Keratinocyte (primary cell): ENCODE results near the gene MAPK4. TPM values are rescaled to one million over a fixed set of nuclear protein-coding genes. Genes with fewer than 3 reads are reported as not detected.

Source experiments
- DNase-seq: peaks from one replicate; pipeline ENCODE4 v3.0.0-alpha.2; 2011; ENCODE audit warnings: low read depth, missing footprints, low spot score
- FAIRE-seq: peaks from 2 replicates; lab custom pipeline; 2011; peaks lifted over from hg19 to GRCh38; lab: Jason Lieb, UNC
- H2AFZ ChIP-seq: 2 replicates; pipeline ENCODE4 v1.6.0; 2012; ENCODE audit warnings: low read length, control low read depth, inconsistent platforms; ENCODE audit not compliant: control insufficient read depth
- H3K27ac ChIP-seq: 2 replicates; pipeline ENCODE4 v1.5.1; 2011; ENCODE audit warnings: low read length; ENCODE audit not compliant: control insufficient read depth, insufficient read depth
- H3K27me3 ChIP-seq: 3 replicates; pipeline ENCODE4 v1.6.0; 2011; ENCODE audit warnings: low read length; ENCODE audit not compliant: control insufficient read depth, insufficient read depth; ENCODE audit errors: extremely low read depth
- H3K36me3 ChIP-seq, 2 experiments: 2 replicates in 1 of 2; 3 replicates in 1 of 2; pipeline ENCODE4 v1.5.1; 2011; ENCODE audit warnings: low read length in 2 of 2, mild to moderate bottlenecking in 1 of 2; ENCODE audit not compliant: control insufficient read depth in 2 of 2, insufficient read depth in 2 of 2; ENCODE audit errors: extremely low read depth in 1 of 2
- H3K4me1 ChIP-seq: 3 replicates; pipeline ENCODE4 v1.5.1; 2011; ENCODE audit warnings: low read length; ENCODE audit not compliant: control insufficient read depth, insufficient read depth; ENCODE audit errors: extremely low read depth
- H3K4me2 ChIP-seq: 3 replicates; pipeline ENCODE4 v1.6.0; 2011; ENCODE audit warnings: low read depth, low read length; ENCODE audit not compliant: control insufficient read depth, insufficient read depth; ENCODE audit errors: extremely low read depth
- H3K4me3 ChIP-seq, 3 experiments: fragments of 200-600 bp in 1 of 3; sonication (generic) in 1 of 3; 2 replicates in 2 of 3; 3 replicates in 1 of 3; pipeline ENCODE4 v1.5.1; 2011 to 2016; ENCODE audit warnings: low read length in 3 of 3, mild to moderate bottlenecking in 3 of 3, control low read depth in 2 of 3, inconsistent platforms in 1 of 3, low read depth in 1 of 3, mixed read lengths in 1 of 3, mixed run types in 1 of 3, moderate library complexity in 1 of 3; ENCODE audit not compliant: control insufficient read depth in 2 of 3, insufficient read depth in 2 of 3; ENCODE audit errors: extremely low read depth in 1 of 3
- H3K79me2 ChIP-seq: 2 replicates; pipeline ENCODE4 v1.6.0; 2012; ENCODE audit warnings: low read length; ENCODE audit not compliant: control insufficient read depth, insufficient read depth
- H3K9ac ChIP-seq: 3 replicates; pipeline ENCODE4 v1.6.0; 2011; ENCODE audit warnings: low read length; ENCODE audit not compliant: control insufficient read depth, insufficient read depth; ENCODE audit errors: extremely low read depth
- H3K9me1 ChIP-seq: 3 replicates; pipeline ENCODE4 v1.6.0; 2011; ENCODE audit warnings: low read length; ENCODE audit not compliant: control insufficient read depth, insufficient read depth; ENCODE audit errors: extremely low read depth
- H3K9me3 ChIP-seq: 2 replicates; pipeline ENCODE4 v1.5.1; 2012; ENCODE audit warnings: low read depth, low read length; ENCODE audit not compliant: control insufficient read depth
- H4K20me1 ChIP-seq: 3 replicates; pipeline ENCODE4 v1.6.0; 2011; ENCODE audit warnings: low read length; ENCODE audit not compliant: control insufficient read depth, insufficient read depth; ENCODE audit errors: extremely low read depth
- CTCF ChIP-seq, 3 experiments: IDR thresholded peaks in 1 of 3; conservative IDR thresholded peaks in 1 of 3; optimal IDR thresholded peaks in 1 of 3; 2 replicates in 2 of 3; 3 replicates in 1 of 3; pipeline versions ENCODE3 to v1.5.1; 2011; ENCODE audit warnings: low read length in 3 of 3, mild to moderate bottlenecking in 3 of 3, moderate library complexity in 2 of 3, control low read depth in 1 of 3, inconsistent platforms in 1 of 3; ENCODE audit not compliant: insufficient read depth in 2 of 3; ENCODE audit errors: extremely low read depth in 1 of 3
- EZH2 ChIP-seq: IDR thresholded peaks from one replicate; pipeline ENCODE4 v1.6.1; 2012; ENCODE audit warnings: inconsistent platforms, mild to moderate bottlenecking, low read length, moderate library complexity
- dilution Hi-C: fragments of 300-500 bp; cut with MboI; formaldehyde crosslinking; loops from one replicate; pipeline ENCODE4 v1.7.0; 2020; ENCODE audit warnings: low sequenced_read_pairs; ENCODE audit not compliant: extremely low pct_ligation_motif_present
- polyA plus RNA-seq, 5 experiments: library from polyadenylated mRNA; depleted of rRNA in 3 of 5; stranded (reverse) in 3 of 5; stranded (forward) in 1 of 5; unstranded in 1 of 5; fragments of >200 nt; gene quantifications; 1 replicate in 1 of 5; 2 replicates in 3 of 5; 3 replicates in 1 of 5; pipeline versions ENCODE4 v1.2.1 to v1.2.3, GENCODE V29; 2011 to 2012; ENCODE audit warnings: missing spikeins in 2 of 5, low read depth in 1 of 5, low replicate concordance in 1 of 5

The MAPK4 gene
- polyA plus RNA-seq, 1 donor (not counting 4 experiments of a cell fraction or from before 2014, with no cell fraction given): not detected

- TF ChIP-seq EZH2 (no peak), CTCF (optimal IDR thresholded peaks at IDR 0.05 in 1 of 3, IDR thresholded peaks at IDR 0.05 in 1 of 3, conservative IDR thresholded peaks at IDR 0.05 in 1 of 3; ENCODE audit: extremely low read depth in 1 of 3, insufficient read depth in 2 of 3, low read length in 3 of 3) (no peak)
- no peak overlapping the region for H3K9ac ChIP-seq
- no peak for DNase-seq
- no peaks in the 10 kb centered on the region for H3K27me3 ChIP-seq
- H3K4me3 ChIP-seq: no peak overlapping the region
- H3K9me1 ChIP-seq: no peaks in the 10 kb centered on the region
- dilution Hi-C loops: no loop called here
- no peaks in the 10 kb centered on the region for H4K20me1 ChIP-seq
- no peak overlapping the region for H2AFZ ChIP-seq
- no peaks in the 10 kb centered on the region for H3K36me3 ChIP-seq
- peaks cover 27% of the 10 kb centered on the region for H3K4me1 ChIP-seq
- FAIRE-seq: no peak
- no peaks in the 10 kb centered on the region for H3K79me2 ChIP-seq
- no peak overlapping the region for H3K27ac ChIP-seq
- no peaks in the 10 kb centered on the region for H3K9me3 ChIP-seq
- no peak overlapping the region for H3K4me2 ChIP-seq
Observed at GRCh38 chr18:50633992-50634391, 74.1 kb downstream of the MAPK4 start.

GRCh38 chr18:50636366-50637057, 76.6 kb downstream of the MAPK4 start:
- no peak overlapping the region for H3K27ac ChIP-seq
- H3K9me1 ChIP-seq: no peaks in the 10 kb centered on the region
- FAIRE-seq (no peak), DNase-seq (no peak)
- H3K9ac ChIP-seq: no peak overlapping the region
- TF ChIP-seq CTCF (optimal IDR thresholded peaks at IDR 0.05 in 1 of 3, IDR thresholded peaks at IDR 0.05 in 1 of 3, conservative IDR thresholded peaks at IDR 0.05 in 1 of 3; ENCODE audit: extremely low read depth in 1 of 3, insufficient read depth in 2 of 3, low read length in 3 of 3) (no peak), EZH2 (no peak)
- no peaks in the 10 kb centered on the region for H3K79me2 ChIP-seq
- no peak overlapping the region for H3K4me2 ChIP-seq
- H4K20me1 ChIP-seq: no peaks in the 10 kb centered on the region
- no peaks in the 10 kb centered on the region for H3K36me3 ChIP-seq
- H3K27me3 ChIP-seq: no peaks in the 10 kb centered on the region
- no peak overlapping the region for H3K4me3 ChIP-seq
- dilution Hi-C loops: no loop called here
- H3K4me1 ChIP-seq: peaks cover 18% of the 10 kb centered on the region
- no peak overlapping the region for H2AFZ ChIP-seq
- no peaks in the 10 kb centered on the region for H3K9me3 ChIP-seq
